GM23338 (cell line): ENCODE data around the gene CCNL1.

Experiments
- CREB1 ChIP-seq: fragments of 250-450 bp; sonication (Bioruptor Pico); IDR thresholded peaks from 2 replicates; pipeline ENCODE4 v1.5.0; 2020; ENCODE audit warnings: low read depth, mild to moderate bottlenecking, moderate library complexity
- CTCF ChIP-seq, 2 experiments: fragments of 200-600 bp in 1 of 2; sonication (generic) in 1 of 2; conservative IDR thresholded peaks; 2 replicates each; pipeline versions ENCODE4 v1.5.1 to v1.6.1; 2016 to 2017; ENCODE audit warnings: antibody characterized with exemption in 2 of 2, low read depth in 2 of 2, mild to moderate bottlenecking in 2 of 2, moderate library complexity in 1 of 2
- EZH2 ChIP-seq: fragments of 200-600 bp; sonication (generic); IDR thresholded peaks from one replicate; pipeline ENCODE4 v1.8.0; 2017; ENCODE audit warnings: antibody characterized with exemption, mild to moderate bottlenecking, low read depth; ENCODE audit not compliant: unreplicated experiment
- EZH2phosphoT487 ChIP-seq: fragments of 200-600 bp; sonication (generic); IDR thresholded peaks from one replicate; pipeline ENCODE4 v1.8.1; 2018; ENCODE audit warnings: antibody characterized with exemption; ENCODE audit not compliant: unreplicated experiment
- JUNB ChIP-seq: IDR thresholded peaks from one replicate; pipeline ENCODE4 v1.6.1; 2016; ENCODE audit warnings: antibody characterized with exemption; ENCODE audit not compliant: unreplicated experiment
- POLR2AphosphoS5 ChIP-seq: IDR thresholded peaks from 2 replicates; pipeline ENCODE4 v1.6.1; 2016; ENCODE audit warnings: antibody characterized with exemption, low read depth
- ZNF114 ChIP-seq: fragments of 250-450 bp; sonication (Bioruptor Pico); IDR thresholded peaks from 2 replicates; pipeline ENCODE4 v1.5.0; 2020; ENCODE audit warnings: mild to moderate bottlenecking, moderate library complexity
- ZNF331 ChIP-seq: fragments of 250-450 bp; sonication (Bioruptor Pico); IDR thresholded peaks from 2 replicates; pipeline ENCODE4 v1.5.0; 2020; ENCODE audit warnings: low read depth, mild to moderate bottlenecking, moderate library complexity
- TF ChIP-seq, protein P1 (sequence below): IDR thresholded peaks from one replicate; pipeline ENCODE4 v1.6.1; 2018; ENCODE audit warnings: antibody characterized with exemption; ENCODE audit not compliant: unreplicated experiment
- TF ChIP-seq, protein P2 (sequence below): fragments of 250-450 bp; sonication (Bioruptor Pico); IDR thresholded peaks from 2 replicates; pipeline ENCODE4 v1.5.0; 2020; ENCODE audit warnings: mild to moderate bottlenecking, moderate library complexity

DNA sequence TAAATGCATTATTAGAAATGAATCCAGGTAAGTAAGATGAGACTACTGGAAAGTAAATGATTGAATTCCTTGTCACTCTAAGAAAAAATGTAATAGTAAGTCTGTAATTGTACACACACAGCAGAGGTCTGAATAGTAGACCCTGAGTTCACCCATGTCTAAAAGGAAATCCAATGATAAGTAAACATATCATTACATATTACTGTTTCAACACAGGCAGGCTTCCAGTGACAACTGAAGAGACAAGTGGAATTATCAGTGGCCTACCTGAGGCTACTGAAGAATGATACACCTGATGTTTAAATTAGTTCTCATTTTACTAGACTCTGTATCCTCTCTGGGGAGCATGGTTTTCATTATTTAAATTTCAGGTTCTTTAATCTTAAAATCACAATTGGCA lies 6.2 kb upstream of the CCNL1 start:
- no peak for TF ChIP-seq CTCF (conservative IDR thresholded peaks at IDR 0.05; ENCODE audit: low read depth in 2 of 2)
- TF ChIP-seq POLR2AphosphoS5: no peak
- no peak for TF ChIP-seq CREB1 (CRISPR knock-in tag)
- TF ChIP-seq EZH2phosphoT487: no peak
- TF ChIP-seq, protein P1, sequence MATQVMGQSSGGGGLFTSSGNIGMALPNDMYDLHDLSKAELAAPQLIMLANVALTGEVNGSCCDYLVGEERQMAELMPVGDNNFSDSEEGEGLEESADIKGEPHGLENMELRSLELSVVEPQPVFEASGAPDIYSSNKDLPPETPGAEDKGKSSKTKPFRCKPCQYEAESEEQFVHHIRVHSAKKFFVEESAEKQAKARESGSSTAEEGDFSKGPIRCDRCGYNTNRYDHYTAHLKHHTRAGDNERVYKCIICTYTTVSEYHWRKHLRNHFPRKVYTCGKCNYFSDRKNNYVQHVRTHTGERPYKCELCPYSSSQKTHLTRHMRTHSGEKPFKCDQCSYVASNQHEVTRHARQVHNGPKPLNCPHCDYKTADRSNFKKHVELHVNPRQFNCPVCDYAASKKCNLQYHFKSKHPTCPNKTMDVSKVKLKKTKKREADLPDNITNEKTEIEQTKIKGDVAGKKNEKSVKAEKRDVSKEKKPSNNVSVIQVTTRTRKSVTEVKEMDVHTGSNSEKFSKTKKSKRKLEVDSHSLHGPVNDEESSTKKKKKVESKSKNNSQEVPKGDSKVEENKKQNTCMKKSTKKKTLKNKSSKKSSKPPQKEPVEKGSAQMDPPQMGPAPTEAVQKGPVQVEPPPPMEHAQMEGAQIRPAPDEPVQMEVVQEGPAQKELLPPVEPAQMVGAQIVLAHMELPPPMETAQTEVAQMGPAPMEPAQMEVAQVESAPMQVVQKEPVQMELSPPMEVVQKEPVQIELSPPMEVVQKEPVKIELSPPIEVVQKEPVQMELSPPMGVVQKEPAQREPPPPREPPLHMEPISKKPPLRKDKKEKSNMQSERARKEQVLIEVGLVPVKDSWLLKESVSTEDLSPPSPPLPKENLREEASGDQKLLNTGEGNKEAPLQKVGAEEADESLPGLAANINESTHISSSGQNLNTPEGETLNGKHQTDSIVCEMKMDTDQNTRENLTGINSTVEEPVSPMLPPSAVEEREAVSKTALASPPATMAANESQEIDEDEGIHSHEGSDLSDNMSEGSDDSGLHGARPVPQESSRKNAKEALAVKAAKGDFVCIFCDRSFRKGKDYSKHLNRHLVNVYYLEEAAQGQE: no peak
- TF ChIP-seq JUNB: no peak
- no peak for TF ChIP-seq ZNF331 (CRISPR knock-in tag)
- TF ChIP-seq EZH2: no peak
- TF ChIP-seq, protein P2, sequence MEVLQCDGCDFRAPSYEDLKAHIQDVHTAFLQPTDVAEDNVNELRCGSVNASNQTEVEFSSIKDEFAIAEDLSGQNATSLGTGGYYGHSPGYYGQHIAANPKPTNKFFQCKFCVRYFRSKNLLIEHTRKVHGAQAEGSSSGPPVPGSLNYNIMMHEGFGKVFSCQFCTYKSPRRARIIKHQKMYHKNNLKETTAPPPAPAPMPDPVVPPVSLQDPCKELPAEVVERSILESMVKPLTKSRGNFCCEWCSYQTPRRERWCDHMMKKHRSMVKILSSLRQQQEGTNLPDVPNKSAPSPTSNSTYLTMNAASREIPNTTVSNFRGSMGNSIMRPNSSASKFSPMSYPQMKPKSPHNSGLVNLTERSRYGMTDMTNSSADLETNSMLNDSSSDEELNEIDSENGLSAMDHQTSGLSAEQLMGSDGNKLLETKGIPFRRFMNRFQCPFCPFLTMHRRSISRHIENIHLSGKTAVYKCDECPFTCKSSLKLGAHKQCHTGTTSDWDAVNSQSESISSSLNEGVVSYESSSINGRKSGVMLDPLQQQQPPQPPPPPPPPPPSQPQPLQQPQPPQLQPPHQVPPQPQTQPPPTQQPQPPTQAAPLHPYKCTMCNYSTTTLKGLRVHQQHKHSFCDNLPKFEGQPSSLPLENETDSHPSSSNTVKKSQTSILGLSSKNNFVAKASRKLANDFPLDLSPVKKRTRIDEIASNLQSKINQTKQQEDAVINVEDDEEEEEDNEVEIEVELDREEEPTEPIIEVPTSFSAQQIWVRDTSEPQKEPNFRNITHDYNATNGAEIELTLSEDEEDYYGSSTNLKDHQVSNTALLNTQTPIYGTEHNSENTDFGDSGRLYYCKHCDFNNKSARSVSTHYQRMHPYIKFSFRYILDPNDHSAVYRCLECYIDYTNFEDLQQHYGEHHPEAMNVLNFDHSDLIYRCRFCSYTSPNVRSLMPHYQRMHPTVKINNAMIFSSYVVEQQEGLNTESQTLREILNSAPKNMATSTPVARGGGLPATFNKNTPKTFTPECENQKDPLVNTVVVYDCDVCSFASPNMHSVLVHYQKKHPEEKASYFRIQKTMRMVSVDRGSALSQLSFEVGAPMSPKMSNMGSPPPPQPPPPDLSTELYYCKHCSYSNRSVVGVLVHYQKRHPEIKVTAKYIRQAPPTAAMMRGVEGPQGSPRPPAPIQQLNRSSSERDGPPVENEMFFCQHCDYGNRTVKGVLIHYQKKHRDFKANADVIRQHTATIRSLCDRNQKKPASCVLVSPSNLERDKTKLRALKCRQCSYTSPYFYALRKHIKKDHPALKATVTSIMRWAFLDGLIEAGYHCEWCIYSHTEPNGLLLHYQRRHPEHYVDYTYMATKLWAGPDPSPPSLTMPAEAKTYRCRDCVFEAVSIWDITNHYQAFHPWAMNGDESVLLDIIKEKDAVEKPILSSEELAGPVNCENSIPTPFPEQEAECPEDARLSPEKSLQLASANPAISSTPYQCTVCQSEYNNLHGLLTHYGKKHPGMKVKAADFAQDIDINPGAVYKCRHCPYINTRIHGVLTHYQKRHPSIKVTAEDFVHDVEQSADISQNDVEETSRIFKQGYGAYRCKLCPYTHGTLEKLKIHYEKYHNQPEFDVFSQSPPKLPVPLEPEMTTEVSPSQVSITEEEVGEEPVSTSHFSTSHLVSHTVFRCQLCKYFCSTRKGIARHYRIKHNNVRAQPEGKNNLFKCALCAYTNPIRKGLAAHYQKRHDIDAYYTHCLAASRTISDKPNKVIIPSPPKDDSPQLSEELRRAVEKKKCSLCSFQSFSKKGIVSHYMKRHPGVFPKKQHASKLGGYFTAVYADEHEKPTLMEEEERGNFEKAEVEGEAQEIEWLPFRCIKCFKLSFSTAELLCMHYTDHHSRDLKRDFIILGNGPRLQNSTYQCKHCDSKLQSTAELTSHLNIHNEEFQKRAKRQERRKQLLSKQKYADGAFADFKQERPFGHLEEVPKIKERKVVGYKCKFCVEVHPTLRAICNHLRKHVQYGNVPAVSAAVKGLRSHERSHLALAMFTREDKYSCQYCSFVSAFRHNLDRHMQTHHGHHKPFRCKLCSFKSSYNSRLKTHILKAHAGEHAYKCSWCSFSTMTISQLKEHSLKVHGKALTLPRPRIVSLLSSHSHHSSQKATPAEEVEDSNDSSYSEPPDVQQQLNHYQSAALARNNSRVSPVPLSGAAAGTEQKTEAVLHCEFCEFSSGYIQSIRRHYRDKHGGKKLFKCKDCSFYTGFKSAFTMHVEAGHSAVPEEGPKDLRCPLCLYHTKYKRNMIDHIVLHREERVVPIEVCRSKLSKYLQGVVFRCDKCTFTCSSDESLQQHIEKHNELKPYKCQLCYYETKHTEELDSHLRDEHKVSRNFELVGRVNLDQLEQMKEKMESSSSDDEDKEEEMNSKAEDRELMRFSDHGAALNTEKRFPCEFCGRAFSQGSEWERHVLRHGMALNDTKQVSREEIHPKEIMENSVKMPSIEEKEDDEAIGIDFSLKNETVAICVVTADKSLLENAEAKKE: no peak
- no peak for TF ChIP-seq ZNF114 (CRISPR knock-in tag)
